GM12873 (cell line): Measurements from ENCODE around the gene HSD17B8.

Experiments
- CTCF ChIP-seq: IDR thresholded peaks from 2 replicates; pipeline ENCODE4 v1.5.1; 2012; ENCODE audit warnings: low read depth, mild to moderate bottlenecking, moderate library complexity, low read length, control low read depth; ENCODE audit not compliant: insufficient read depth; ENCODE audit errors: missing control alignments

Gene HSD17B8

DNA sequence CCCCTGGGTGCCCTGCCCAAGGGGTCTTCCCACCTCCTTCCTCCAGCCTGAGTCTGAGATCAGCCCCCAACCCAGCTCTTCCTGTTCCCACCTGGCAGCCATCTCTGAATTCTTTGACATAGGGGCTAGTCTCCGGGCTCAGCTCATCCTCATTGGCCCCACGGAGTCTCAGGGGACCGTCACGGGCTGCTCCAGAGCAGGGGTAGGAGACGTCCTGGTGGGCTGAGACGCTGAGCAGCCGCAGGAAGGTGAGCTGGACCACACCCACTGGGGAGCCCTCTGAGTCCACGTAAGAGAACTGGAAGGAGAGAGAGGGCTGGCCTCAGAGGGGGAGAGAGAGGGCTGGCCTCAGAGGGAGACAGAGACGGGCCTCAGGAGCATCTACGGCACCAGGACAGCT lies 40.3 kb upstream of the HSD17B8 start:
- no peak for TF ChIP-seq CTCF

DNA sequence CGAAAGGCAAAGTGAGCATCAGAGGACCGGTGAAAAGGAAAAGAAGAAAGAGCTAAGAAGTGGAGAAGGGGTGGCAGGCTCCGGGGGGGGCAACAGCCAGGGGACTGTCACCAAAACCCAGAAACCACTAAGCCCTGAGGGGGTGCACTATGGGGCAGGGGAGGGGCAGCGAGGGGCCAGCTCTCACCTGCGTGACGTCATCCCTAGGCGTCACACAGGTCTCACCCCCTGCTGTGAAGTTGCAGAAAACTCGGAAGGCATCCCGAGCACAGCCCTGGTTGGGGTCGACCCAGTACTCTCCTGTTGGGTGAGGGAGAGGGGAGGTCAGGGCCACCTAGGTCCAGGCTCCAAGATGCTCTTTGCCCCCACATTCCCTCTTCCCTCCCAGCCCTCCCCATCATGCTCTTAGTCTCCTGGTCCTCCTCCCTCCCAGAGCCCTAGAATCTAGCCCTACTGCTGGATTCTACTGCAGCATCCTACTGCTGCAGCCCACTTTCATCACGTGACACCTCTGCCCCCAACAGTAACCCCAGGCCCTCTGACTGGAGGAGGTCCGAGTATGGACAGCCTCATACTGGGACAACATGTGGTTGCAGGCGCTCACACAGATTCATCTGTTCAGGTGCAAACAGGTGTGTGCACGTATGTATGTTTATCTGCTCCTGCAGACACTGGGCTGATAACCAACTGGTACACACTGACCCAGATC lies 39.6 kb upstream of the HSD17B8 start:
- TF ChIP-seq CTCF = no peak

GRCh38 chr6:33165581-33166258 lies 38.7 kb upstream of the HSD17B8 start:
- no peak for TF ChIP-seq CTCF

DNA sequence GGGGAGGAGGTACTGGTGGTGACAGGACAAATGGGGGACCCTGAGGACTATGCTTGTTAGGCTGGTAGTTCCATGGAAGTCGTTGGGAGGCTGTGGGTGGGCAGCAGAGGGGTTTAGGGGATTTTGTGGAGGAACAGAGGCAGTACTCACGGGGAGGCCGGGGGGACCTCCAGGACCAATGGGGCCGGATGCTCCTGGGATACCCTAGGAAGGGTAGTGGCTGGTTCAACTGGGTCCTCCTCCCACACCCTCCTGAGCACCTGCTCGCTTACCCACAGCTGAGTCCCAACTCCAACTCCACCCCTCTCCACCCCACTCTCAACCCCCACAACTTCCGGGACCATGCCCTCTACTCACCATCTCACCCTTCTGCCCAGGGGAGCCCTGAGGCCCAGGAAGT lies 38.1 kb upstream of the HSD17B8 start:
- TF ChIP-seq CTCF = no peak

DNA sequence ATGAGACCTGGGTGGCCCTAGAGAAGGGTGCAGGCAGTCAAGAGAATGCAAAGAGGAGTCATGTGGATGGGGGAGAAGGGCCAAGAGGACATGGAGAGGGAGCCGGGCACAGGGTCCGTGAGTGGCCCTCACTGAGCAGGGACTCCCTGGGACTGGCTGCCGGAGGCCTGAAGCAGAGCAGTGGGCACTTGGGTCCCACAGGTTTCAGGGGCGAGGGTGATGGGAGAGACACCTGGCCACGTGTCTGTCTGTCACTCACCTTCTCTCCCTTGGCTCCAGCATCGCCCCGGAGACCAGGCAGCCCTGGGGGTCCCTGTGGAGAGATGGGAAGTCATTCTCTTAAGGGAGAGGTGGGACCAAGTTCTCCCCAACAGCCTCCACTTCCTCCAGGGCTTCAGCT lies 37.6 kb upstream of the HSD17B8 start:
- TF ChIP-seq CTCF = no peak

- TF ChIP-seq CTCF = no peak
Measured at GRCh38 chr6:33167374-33168283, 36.8 kb upstream of the HSD17B8 start.

DNA sequence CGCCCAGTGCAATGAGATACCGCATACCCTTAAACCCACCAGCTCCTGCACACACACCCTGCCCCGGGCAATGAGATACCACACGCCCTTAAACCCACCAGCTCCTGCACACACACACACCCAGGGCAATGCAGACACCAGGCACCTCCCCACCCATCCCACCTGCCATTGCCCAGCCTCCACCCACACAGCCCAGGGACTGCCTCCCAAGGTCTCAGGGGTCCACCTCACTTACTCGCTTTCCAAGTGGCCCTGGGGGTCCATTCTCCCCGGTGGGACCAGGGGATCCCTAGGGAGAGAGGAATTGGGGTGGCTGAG lies 36.2 kb upstream of the HSD17B8 start:
- TF ChIP-seq CTCF = no peak
